Measurements from ENCODE around the gene SUSD4.

Gene SUSD4

GRCh38 chr1:223227486-223228196 is 136.3 kb downstream of the SUSD4 start:
- no peak for DNase-seq

GRCh38 chr1:223227031-223227430 is 136.9 kb downstream of the SUSD4 start:
- DNase-seq = no peak

- DNase-seq = no peak
These were observed 137.7 kb downstream of the SUSD4 start for GRCh38 chr1:223226271-223226670.

- no peak for DNase-seq
These were observed 138.5 kb downstream of the SUSD4 start for GRCh38 chr1:223225481-223225880.

GRCh38 chr1:223225061-223225460 is 138.9 kb downstream of the SUSD4 start:
- DNase-seq = no peak

- DNase-seq = no peak
These were observed 139.5 kb downstream of the SUSD4 start for GRCh38 chr1:223224465-223224864.

GRCh38 chr1:223223091-223223995 is 140.6 kb downstream of the SUSD4 start:
- no peak for DNase-seq

- DNase-seq = no peak
These were observed 141.6 kb downstream of the SUSD4 start for GRCh38 chr1:223222377-223222776.

- no peak for DNase-seq
These were observed 142.3 kb downstream of the SUSD4 start for GRCh38 chr1:223221686-223222085.

- no peak for DNase-seq
These were observed 143.9 kb downstream of the SUSD4 start for GRCh38 chr1:223219846-223220610.

- no peak for DNase-seq
These were observed 144.7 kb downstream of the SUSD4 start for GRCh38 chr1:223219318-223219635.

- no peak for DNase-seq
These were observed 146.2 kb downstream of the SUSD4 start for GRCh38 chr1:223217781-223218180.

GRCh38 chr1:223216531-223217205 is 147.3 kb downstream of the SUSD4 start:
- no peak for DNase-seq

GRCh38 chr1:223216074-223216473 is 147.9 kb downstream of the SUSD4 start:
- DNase-seq = no peak

GRCh38 chr1:223215026-223215425 is 148.9 kb downstream of the SUSD4 start:
- DNase-seq = no peak

- DNase-seq = no peak
These were observed 149.6 kb downstream of the SUSD4 start for GRCh38 chr1:223214261-223214807.

- DNase-seq = peak; percentile 16
These were observed 151.5 kb downstream of the SUSD4 start for GRCh38 chr1:223212441-223212840.

- no peak for DNase-seq
These were observed 152.5 kb downstream of the SUSD4 start for GRCh38 chr1:223211323-223211985.

GRCh38 chr1:223210788-223211120 is 153.2 kb downstream of the SUSD4 start:
- peak; percentile 54 for DNase-seq

- no peak for DNase-seq
These were observed 153.8 kb downstream of the SUSD4 start for GRCh38 chr1:223209992-223210787.

- DNase-seq = no peak
These were observed 154.6 kb downstream of the SUSD4 start for GRCh38 chr1:223209293-223209898.

All from fibroblast of skin of right quadriceps (primary cell).